ENCODE data around the gene KCNV2. TPM values are rescaled to one million over a fixed set of nuclear protein-coding genes. Genes with fewer than 3 reads are reported as not detected.

KCNV2 gene
- total and polyA plus RNA-seq, 2 of the 13 experiments (the other 11 are each of a cell fraction or from before 2014, with no cell fraction given), result not detected

- POLR2A ChIA-PET, result no interaction called here
- 95% methylated on average over 4 of the region's 4 CpGs for WGBS (ENCODE audit: low lambda C conversion rate)
- intact Hi-C loops (cut with micrococcal nuclease; ENCODE audit: unreplicated experiment), result no loop called here
- TF ChIP-seq ZNF780A (CRISPR knock-in tag; IDR thresholded peaks at IDR 0.05), result no peak
- no peak for TF ChIP-seq BCLAF1 (IDR thresholded peaks at IDR 0.05)
- TF ChIP-seq PTBP1 (IDR thresholded peaks at IDR 0.05; ENCODE audit: low read depth, low read length, poor library complexity, severe bottlenecking), result no peak
- TF ChIP-seq ZBTB10 (CRISPR knock-in tag; IDR thresholded peaks at IDR 0.05; ENCODE audit: borderline replicate concordance), result no peak
- no peak for TF ChIP-seq PHF5A (CRISPR knock-in tag; IDR thresholded peaks at IDR 0.05; ENCODE audit: low read depth, unreplicated experiment)
- no peak for TF ChIP-seq ZKSCAN8 (CRISPR knock-in tag; IDR thresholded peaks at IDR 0.05; ENCODE audit: borderline replicate concordance)
- TF ChIP-seq TRIM22 (IDR thresholded peaks at IDR 0.05), result no peak
- no peak for TF ChIP-seq ZNF44 (CRISPR knock-in tag; IDR thresholded peaks at IDR 0.05)
Measured at GRCh38 chr9:2761424-2761823, 44.1 kb downstream of the KCNV2 start.

More at GRCh38 chr9:2761424-2761823, 44.1 kb downstream of the KCNV2 start:
- no peaks in the 10 kb centered on the region; a peak in 2 of 5 replicates for H3K36me3 ChIP-seq (replicated peaks in 1 of 2; ENCODE audit: control insufficient read depth in 1 of 2, insufficient read depth in 2 of 2, low read length in 2 of 2)
- BruUV-seq (replicated peaks), result no TSS peak
- H2AFZ ChIP-seq (ENCODE audit: low read length), result no peak overlapping the region
- H3K27ac ChIP-seq (ENCODE audit: extremely low read length, insufficient read depth, low read length), result no peak overlapping the region
- FAIRE-seq (no peak), DNase-seq (ENCODE audit: low spot score) (no peak), ATAC-seq (no peak)
- H3K27me3 ChIP-seq (ENCODE audit: control insufficient read depth in 1 of 2, insufficient read depth in 2 of 2, low read length in 2 of 2), result no peaks in the 10 kb centered on the region
- CTCF ChIA-PET (ENCODE audit: low intra/inter-chr PET ratio, low total read pairs), result no interaction called here
- no peaks in the 10 kb centered on the region for H3K79me2 ChIP-seq (ENCODE audit: insufficient read depth, low read length)
- H3K4me3 ChIP-seq (replicated peaks in 1 of 3; ENCODE audit: insufficient read depth in 1 of 3, low read depth in 2 of 3, low read length in 3 of 3), result no peak overlapping the region
- H3K9me3 ChIP-seq (ENCODE audit: low read length), result no peaks in the 10 kb centered on the region
- H3K4me2 ChIP-seq (ENCODE audit: low read depth, low read length), result no peak overlapping the region
- H3K4me1 ChIP-seq (ENCODE audit: insufficient read depth, low read length), result no peaks in the 10 kb centered on the region
- in situ Hi-C loops (cut with HindIII; ENCODE audit: extremely low pct_ligation_motif_present, low pct_unique_long_range_greater_than_20kb), result no loop called here
- no peaks in the 10 kb centered on the region for H4K20me1 ChIP-seq (ENCODE audit: insufficient read depth, low read length)
- H3K9ac ChIP-seq (ENCODE audit: insufficient read depth, low read depth, low read length), result no peak overlapping the region
